ENCODE measurements around the gene FAM25A.

FAM25A gene

DNA sequence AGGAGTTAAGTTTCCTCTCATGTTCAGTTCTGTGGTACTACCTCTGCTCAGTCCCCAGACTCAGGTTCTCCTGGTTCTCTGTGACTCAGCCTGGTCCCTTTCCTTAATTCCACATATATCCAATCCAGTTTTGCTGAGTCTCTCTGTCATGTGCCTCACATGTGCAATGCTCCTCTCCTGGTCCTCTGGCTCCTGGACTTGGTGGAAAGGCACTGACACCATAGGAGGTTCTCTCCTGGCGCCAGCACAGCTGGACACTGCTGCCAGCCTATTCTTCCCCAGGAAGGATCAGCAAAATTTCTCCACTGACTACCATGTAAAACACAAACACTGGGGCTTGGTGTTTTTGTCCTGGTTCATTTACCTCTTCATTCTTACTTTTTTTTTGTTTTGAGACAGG lies 46.8 kb downstream of the FAM25A start:
- no peak for DNase-seq

DNA sequence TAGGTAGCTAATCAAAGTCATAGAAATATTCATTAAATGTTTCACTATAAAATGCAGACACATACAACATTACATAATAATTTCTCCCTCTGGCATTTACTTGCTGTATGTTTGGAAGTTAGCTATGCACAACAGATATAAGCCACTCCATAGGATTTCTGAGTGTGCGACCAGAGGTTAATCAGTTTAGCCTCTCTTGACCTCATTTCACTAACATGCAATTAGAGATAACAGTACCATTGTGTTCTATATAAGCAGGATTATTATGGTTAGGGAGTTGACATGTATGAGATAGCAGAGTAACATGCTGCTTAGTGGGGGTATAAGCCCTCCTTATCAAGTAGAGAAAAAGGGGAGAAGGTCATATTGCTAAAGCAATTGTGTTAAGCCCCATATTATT lies 48.2 kb downstream of the FAM25A start:
- DNase-seq = no peak

DNA sequence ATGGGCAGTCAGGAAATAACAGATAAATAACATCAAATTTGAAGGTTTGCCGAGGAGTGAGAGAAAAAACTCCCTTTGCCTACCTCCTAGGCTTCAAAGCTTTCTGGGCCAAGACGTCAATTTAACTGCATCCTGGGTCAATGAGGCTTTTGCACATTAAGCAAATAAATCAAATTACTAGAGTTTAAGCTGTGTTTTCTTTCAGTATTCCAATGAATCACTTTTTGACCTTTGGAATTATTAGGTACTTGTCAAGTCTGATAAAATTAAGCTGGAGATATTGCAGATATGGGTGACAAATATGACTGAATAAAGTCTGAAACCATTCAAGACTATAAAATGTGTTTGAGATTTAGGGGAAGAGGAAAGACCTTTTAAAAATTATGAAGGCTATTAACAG lies 52.4 kb downstream of the FAM25A start:
- no peak for DNase-seq
